CD4-positive, alpha-beta memory T cell (primary cell): Measurements from ENCODE around the gene HAUS2. TPM values are rescaled to one million over a fixed set of nuclear protein-coding genes. Genes with fewer than 3 reads are reported as not detected.

Experiments used
- CTCF ChIA-PET: fragments of 350-600 bp; sonication (Branson Sonifier 250); formaldehyde crosslinking; loops from one replicate; lab custom pipeline; 2021; ENCODE audit warnings: inconsistent platforms; ENCODE audit not compliant: partially characterized antibody; lab: Charles Lee
- POLR2A ChIA-PET: fragments of 350-600 bp; sonication (Branson Sonifier 250); formaldehyde crosslinking; loops from one replicate; lab custom pipeline; 2021; ENCODE audit not compliant: partially characterized antibody; lab: Charles Lee
- DNase-seq, 5 donors: peaks; one replicate each; pipeline versions ENCODE4 v3.0.0 to v3.0.0-alpha.2; 2020 to 2022; ENCODE audit warnings: mixed read lengths in 1 of 5
- H3K27ac ChIP-seq: one replicate; pipeline ENCODE4 v1.7.0; 2013; ENCODE audit warnings: low read depth, low read length
- H3K27me3 ChIP-seq: 2 replicates; pipeline ENCODE4 v1.7.0; 2013; ENCODE audit warnings: mild to moderate bottlenecking, low read length, moderate library complexity; ENCODE audit not compliant: insufficient read depth
- H3K36me3 ChIP-seq: 2 replicates; pipeline ENCODE4 v1.7.0; 2013; ENCODE audit warnings: mild to moderate bottlenecking, low read length, moderate library complexity; ENCODE audit not compliant: insufficient read depth
- H3K4me1 ChIP-seq: 2 replicates; pipeline ENCODE4 v1.7.0; 2013; ENCODE audit warnings: mild to moderate bottlenecking, low read length, moderate library complexity; ENCODE audit not compliant: insufficient read depth
- H3K4me3 ChIP-seq, 2 donors: one replicate each; pipeline ENCODE4 v1.7.0; 2013; ENCODE audit warnings: low read length in 2 of 2, mild to moderate bottlenecking in 1 of 2
- H3K9me3 ChIP-seq, 2 donors: one replicate each; pipeline ENCODE4 v1.7.0; 2013; ENCODE audit warnings: low read length in 2 of 2, control low read depth in 1 of 2; ENCODE audit not compliant: control insufficient read depth in 1 of 2
- H3K27ac Mint-ChIP-seq, 7 donors: one replicate each; pipeline ENCODE4 v1.8.0; 2020 to 2021; ENCODE audit warnings: mixed read lengths in 7 of 7, mild to moderate bottlenecking in 6 of 7, inconsistent platforms in 3 of 7, moderate library complexity in 3 of 7
- H3K27me3 Mint-ChIP-seq, 2 donors: one replicate each; pipeline ENCODE4 v1.8.0; 2020 to 2021; ENCODE audit warnings: mixed read lengths in 2 of 2
- H3K36me3 Mint-ChIP-seq, 2 donors: one replicate each; pipeline ENCODE4 v1.8.0; 2020 to 2021; ENCODE audit warnings: mixed read lengths in 2 of 2, inconsistent platforms in 1 of 2, mild to moderate bottlenecking in 1 of 2
- H3K4me1 Mint-ChIP-seq, 4 donors: one replicate each; pipeline ENCODE4 v1.8.0; 2020 to 2021; ENCODE audit warnings: mixed read lengths in 4 of 4, mild to moderate bottlenecking in 1 of 4
- H3K4me3 Mint-ChIP-seq, 8 donors: one replicate each; pipeline ENCODE4 v1.8.0; 2020 to 2021; ENCODE audit warnings: mixed read lengths in 8 of 8, mild to moderate bottlenecking in 7 of 8, moderate library complexity in 6 of 8, inconsistent platforms in 3 of 8
- H3K9me3 Mint-ChIP-seq, 8 donors: one replicate each; pipeline ENCODE4 v1.8.0; 2020 to 2021; ENCODE audit warnings: mixed read lengths in 8 of 8, mild to moderate bottlenecking in 5 of 8, inconsistent platforms in 3 of 8, moderate library complexity in 1 of 8
- intact Hi-C: fragments of 100-400 bp; cut with micrococcal nuclease; formaldehyde crosslinking; loops from one replicate; pipeline ENCODE4 v1.15.1; 2023
- polyA plus RNA-seq, 2 donors: library from polyadenylated mRNA; unstranded; fragments of 300-500 nt; fragmentation: Illumina TruSeq; gene quantifications; one replicate each; pipeline ENCODE4 v1.2.3, GENCODE V29; 2021
- total RNA-seq, 2 experiments: library from RNA; stranded (reverse); gene quantifications; one replicate each; pipeline ENCODE4 v1.2.3, GENCODE V29; 2021

The HAUS2 gene
- total and polyA plus RNA-seq, 4 experiments from 2014 or later = 16.4 to 28.2 (median 23.2) TPM

DNA sequence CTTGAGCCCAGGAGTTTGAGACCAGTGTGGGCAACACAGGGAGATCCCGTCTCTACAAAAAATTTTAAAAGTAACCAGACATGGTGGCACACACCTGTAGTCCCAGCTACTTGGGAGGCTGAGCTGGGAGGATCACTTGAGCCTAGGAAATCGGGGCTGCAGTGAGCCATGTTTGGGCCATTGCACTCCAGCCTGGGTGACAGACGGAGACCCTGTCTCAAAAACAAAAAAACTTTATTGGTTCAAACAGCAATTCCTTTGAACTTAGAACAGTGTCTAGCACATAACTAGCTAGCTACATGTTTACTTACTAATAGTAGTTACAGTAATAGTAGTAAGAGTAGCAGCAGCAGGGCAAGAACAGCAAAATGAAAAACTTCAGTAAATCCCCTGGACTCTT is 10.1 kb downstream of the HAUS2 start:
- Mint-ChIP-seq H3K36me3 (peaks cover 8 to 46% of the 10 kb centered on the region in 2 donors), H3K27me3 (no peaks in the 10 kb centered on the region), H3K9me3 (no peaks in the 10 kb centered on the region), H3K4me3 (no peak overlapping the region), H3K4me1 (peaks cover 6 to 16% (median 7%) of the 10 kb centered on the region in 4 donors), H3K27ac (no peak overlapping the region)
- H3K36me3 ChIP-seq = peaks cover 34% of the 10 kb centered on the region
- no peaks in the 10 kb centered on the region for H3K27me3 ChIP-seq
- POLR2A ChIA-PET = no interaction called here
- no peak for DNase-seq
- no peak overlapping the region for H3K27ac ChIP-seq
- intact Hi-C loops = no loop called here
- H3K4me1 ChIP-seq = no peaks in the 10 kb centered on the region
- CTCF ChIA-PET = interaction anchor here (0.7 kb wide), 1 partner anchor 22 kb away, joined by 3 read pairs; no protein-coding TSS in a partner anchor
- no peaks in the 10 kb centered on the region for H3K9me3 ChIP-seq
- H3K4me3 ChIP-seq = no peak overlapping the region

DNA sequence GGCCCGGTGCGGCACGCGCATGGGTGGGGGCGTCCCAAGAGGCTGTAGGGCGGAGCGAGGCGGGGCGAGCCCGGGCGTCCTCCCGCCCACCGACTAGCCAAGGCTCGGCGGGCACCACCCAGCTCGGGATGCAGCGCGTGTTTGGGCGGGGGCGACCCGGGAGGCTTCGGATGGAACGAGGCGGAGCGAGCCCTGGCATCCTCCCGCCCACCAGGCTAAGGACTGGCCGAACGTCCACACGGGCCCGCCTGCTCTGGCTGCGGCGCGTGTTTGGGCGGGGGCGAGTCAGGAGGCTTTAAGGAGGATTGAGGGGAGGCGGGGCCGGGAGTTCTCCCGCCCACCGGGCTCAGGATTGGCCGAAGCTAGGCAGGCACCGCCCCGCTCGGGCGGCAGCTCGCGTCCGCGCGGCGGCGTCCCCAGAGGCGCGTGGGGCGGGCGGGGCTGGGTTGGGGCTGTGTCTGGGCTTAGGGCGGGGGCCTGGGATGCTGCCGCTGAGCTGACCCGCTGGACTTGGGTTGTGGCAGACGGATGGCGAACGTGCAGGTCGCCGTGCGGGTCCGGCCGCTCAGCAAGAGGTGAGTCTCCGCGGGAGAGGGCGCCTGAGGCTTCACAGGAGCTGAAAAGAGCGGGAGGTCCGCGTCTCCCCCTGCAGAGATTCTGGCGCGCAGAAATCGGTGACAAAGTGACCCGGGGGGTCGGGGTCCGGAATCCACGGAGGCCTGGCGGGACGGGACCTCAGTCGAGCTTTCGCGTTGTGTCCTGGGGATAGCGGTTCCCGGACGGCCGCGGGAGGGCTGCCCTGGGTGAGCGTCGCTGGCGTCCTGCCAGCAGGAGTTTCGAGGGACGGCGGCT is 26.8 kb downstream of the HAUS2 start, which contains the start of gene STARD9:
STARD9 (plus strand) TSS at position 419 of the 852 bp plus-strand sequence; CDS start at position 529, 110 bp downstream.
- intact Hi-C loops = loop anchor here (1.0 to 5.0 kb wide), 4 partner anchors 27 to 345 kb away; partner anchors contain the start of genes CDAN1, HAUS2, LRRC57 and SNAP23
- Histone ChIP-seq H3K36me3 (no peaks in the 10 kb centered on the region), H3K4me1 (peaks cover 16% of the 10 kb centered on the region), H3K27ac (peak within 1 kb of the TSS; percentile 44), H3K27me3 (no peaks in the 10 kb centered on the region), H3K4me3 (peak within 1 kb of the TSS; percentile 78 to 89), H3K9me3 (no peaks in the 10 kb centered on the region)
- H3K27me3 Mint-ChIP-seq = peaks cover 6 to 12% of the 10 kb centered on the region in 2 donors
- no peaks in the 10 kb centered on the region for H3K36me3 Mint-ChIP-seq
- ChIA-PET CTCF (no interaction called here), POLR2A (interaction anchor here (0.9 to 5.6 kb wide), 10 partner anchors 9 to 935 kb away, joined by 3 to 60 read pairs (median 4); partner anchors contain the start of genes HAUS2, LRRC57, SNAP23 and ZNF106)
- H3K27ac Mint-ChIP-seq = peak within 1 kb of the TSS; percentile 78 to 94 (median 86)
- DNase-seq = peak; percentile 93 to 95 (median 93)
- peaks cover 11 to 34% (median 17%) of the 10 kb centered on the region in 4 donors for H3K4me1 Mint-ChIP-seq
- H3K4me3 Mint-ChIP-seq = peak within 1 kb of the TSS; percentile 89 to 96 (median 92)
- H3K9me3 Mint-ChIP-seq = no peaks in the 10 kb centered on the region

DNA sequence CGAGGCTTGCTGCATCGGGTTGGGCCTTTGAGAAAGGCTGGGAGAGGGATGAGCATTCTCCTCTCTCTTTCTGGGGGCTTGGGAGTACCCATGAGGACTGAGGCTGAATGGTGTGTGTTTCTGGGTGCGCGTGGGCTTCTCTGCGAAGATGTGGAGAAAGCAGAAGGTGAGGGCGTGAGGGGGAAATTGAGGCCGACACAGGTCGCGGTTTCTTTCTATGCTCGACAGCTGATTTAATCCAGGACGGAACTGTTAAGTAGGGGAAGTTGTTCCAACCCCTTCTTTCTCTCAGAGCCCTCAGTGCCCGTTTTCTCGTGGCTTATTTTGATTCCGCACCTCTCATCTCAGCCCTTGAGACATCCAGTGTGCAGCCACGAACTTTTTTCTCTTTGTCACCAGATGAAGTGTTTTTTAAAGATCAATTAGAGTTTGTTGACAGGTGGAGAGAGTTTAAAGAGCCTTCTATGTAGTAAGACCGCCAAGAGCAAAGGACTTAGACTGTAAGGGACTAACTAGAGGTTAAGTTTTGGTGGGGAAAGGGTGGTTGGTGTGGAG is 27.5 kb downstream of the HAUS2 start:
- CTCF ChIA-PET = no interaction called here
- H3K4me1 Mint-ChIP-seq = peaks cover 15 to 39% (median 23%) of the 10 kb centered on the region in 4 donors
- intact Hi-C loops = loop anchor here (5.0 kb wide), 1 partner anchor 161 kb away; the partner anchor contains the start of gene CDAN1
- H3K9me3 Mint-ChIP-seq = no peaks in the 10 kb centered on the region
- peak overlapping the region; percentile 66 to 94 (median 80) for H3K27ac Mint-ChIP-seq
- Histone ChIP-seq H3K36me3 (no peaks in the 10 kb centered on the region), H3K4me3 (peak overlapping the region; percentile 78 to 89), H3K27ac (peak overlapping the region; percentile 44), H3K4me1 (peaks cover 21% of the 10 kb centered on the region), H3K27me3 (no peaks in the 10 kb centered on the region), H3K9me3 (no peaks in the 10 kb centered on the region)
- no peak for DNase-seq
- H3K36me3 Mint-ChIP-seq = no peaks in the 10 kb centered on the region
- H3K27me3 Mint-ChIP-seq = peaks cover 6 to 12% of the 10 kb centered on the region in 2 donors
- POLR2A ChIA-PET = interaction anchor here (0.9 to 5.6 kb wide), 10 partner anchors 9 to 934 kb away, joined by 3 to 60 read pairs (median 4); partner anchors contain the start of genes HAUS2, LRRC57, SNAP23 and ZNF106
- peak overlapping the region; percentile 89 to 96 (median 92) for H3K4me3 Mint-ChIP-seq

DNA sequence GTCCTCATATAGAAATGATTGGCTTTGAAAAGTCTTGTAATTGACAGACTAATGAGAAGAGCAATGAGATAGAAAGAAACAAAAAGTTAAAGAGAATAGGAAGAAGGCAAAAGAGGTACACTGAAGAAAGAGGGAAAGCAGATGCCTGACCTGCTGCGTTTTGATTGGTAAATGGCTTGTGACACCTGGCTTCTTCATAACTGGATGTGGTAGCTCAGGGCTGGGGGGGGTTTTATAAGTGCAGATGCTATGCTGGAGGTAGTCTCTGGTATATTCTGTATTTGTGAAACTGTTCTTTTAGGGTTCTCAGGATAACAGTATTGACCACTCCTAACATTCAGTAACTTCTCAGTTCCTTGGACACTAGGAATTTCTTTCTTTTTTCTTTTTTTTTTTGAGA is 28.1 kb downstream of the HAUS2 start:
- no peaks in the 10 kb centered on the region for H3K9me3 Mint-ChIP-seq
- no peaks in the 10 kb centered on the region for H3K36me3 Mint-ChIP-seq
- POLR2A ChIA-PET = interaction anchor here (1.7 to 5.6 kb wide), 2 partner anchors 28 to 86 kb away, joined by 7 to 60 read pairs; partner anchors contain the start of genes HAUS2, LRRC57 and ZNF106
- peaks cover 24% of the 10 kb centered on the region for H3K4me1 ChIP-seq
- CTCF ChIA-PET = no interaction called here
- peak overlapping the region; percentile 89 to 96 (median 92) for H3K4me3 Mint-ChIP-seq
- H3K27me3 Mint-ChIP-seq = peaks cover 6 to 12% of the 10 kb centered on the region in 2 donors
- no peak overlapping the region for H3K27ac ChIP-seq
- no peaks in the 10 kb centered on the region for H3K36me3 ChIP-seq
- no peaks in the 10 kb centered on the region for H3K9me3 ChIP-seq
- H3K4me1 Mint-ChIP-seq = peaks cover 18 to 46% (median 27%) of the 10 kb centered on the region in 4 donors
- no peak for DNase-seq
- no peak overlapping the region for H3K4me3 ChIP-seq
- H3K27ac Mint-ChIP-seq = peak overlapping the region in 1 of 7 donors; percentile 78
- intact Hi-C loops = loop anchor here (5.0 kb wide), 1 partner anchor 161 kb away; the partner anchor contains the start of gene CDAN1
- no peaks in the 10 kb centered on the region for H3K27me3 ChIP-seq

DNA sequence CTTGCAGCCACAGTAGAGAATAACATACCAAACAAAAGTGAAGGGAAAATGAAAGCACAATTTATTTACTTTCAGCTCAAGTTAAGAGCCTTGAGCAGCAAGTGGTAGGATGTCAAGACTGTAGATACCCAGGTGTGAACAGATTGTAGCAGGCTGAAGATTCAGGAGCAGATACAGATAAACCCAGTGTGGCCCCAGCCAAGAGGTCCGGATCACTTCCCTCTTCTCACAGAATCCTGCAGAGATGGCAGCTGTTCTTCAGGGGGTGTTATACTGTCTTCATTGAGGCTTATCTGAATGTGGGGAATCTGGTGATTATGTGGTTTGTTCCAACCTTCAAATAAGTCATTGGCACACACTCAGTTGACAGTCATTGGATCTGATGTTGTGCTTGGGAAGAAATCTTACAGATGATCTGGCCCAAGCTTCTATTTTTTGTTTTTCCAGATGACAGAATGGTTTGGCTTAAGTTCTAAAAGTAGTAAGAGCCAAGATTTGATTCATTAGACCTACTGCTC is 28.9 kb downstream of the HAUS2 start:
- Mint-ChIP-seq H3K9me3 (no peaks in the 10 kb centered on the region), H3K4me3 (peak overlapping the region in 3 of 8 donors; percentile 7 to 36 (median 22)), H3K27me3 (peaks cover 6 to 12% of the 10 kb centered on the region in 2 donors), H3K4me1 (peaks cover 20 to 54% (median 30%) of the 10 kb centered on the region in 4 donors), H3K27ac (no peak overlapping the region), H3K36me3 (no peaks in the 10 kb centered on the region)
- POLR2A ChIA-PET = interaction anchor here (1.7 to 5.6 kb wide), 2 partner anchors 29 to 87 kb away, joined by 7 to 60 read pairs; partner anchors contain the start of genes HAUS2, LRRC57 and ZNF106
- CTCF ChIA-PET = no interaction called here
- Histone ChIP-seq H3K27ac (no peak overlapping the region), H3K27me3 (no peaks in the 10 kb centered on the region), H3K9me3 (no peaks in the 10 kb centered on the region), H3K4me3 (no peak overlapping the region), H3K36me3 (no peaks in the 10 kb centered on the region), H3K4me1 (peaks cover 30% of the 10 kb centered on the region)
- no peak for DNase-seq
- intact Hi-C loops = loop anchor here (5.0 kb wide), 1 partner anchor 160 kb away; the partner anchor contains the start of gene CDAN1

DNA sequence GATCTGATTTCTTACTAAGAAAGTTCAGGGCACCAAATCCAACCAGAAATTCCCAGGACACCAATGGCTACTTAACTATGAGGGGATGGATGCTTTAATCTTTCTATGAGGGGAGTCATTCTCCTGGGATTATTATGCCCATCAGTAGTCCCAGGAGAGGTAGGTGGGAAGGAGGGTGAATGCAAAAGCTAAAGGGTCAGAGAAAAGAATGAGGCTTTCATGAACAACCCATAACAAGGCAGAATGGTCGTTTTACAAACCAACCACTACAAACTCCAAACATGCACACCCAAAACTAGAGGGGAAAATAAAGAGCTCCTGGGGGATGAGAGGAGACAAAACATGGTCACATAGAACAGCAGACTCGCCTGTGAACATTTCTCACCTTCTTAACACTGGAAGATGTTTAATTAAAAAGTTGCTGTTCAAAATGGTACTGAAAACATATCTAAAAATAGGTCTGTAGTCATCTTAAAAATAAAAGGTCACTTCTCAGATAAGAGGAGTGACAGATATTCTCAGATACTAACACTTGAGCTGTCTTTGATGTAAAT is 30.4 kb downstream of the HAUS2 start:
- Mint-ChIP-seq H3K27me3 (peaks cover 6 to 12% of the 10 kb centered on the region in 2 donors), H3K4me1 (peaks cover 20 to 56% (median 30%) of the 10 kb centered on the region in 4 donors), H3K4me3 (peak overlapping the region in 3 of 8 donors; percentile 5 to 50 (median 12)), H3K9me3 (no peaks in the 10 kb centered on the region), H3K27ac (peak overlapping the region in 2 of 7 donors; percentile 19 to 57), H3K36me3 (no peaks in the 10 kb centered on the region)
- DNase-seq = no peak
- intact Hi-C loops = loop anchor here (5.0 kb wide), 1 partner anchor 158 kb away; the partner anchor contains the start of gene CDAN1
- POLR2A ChIA-PET = interaction anchor here (0.9 kb wide), 1 partner anchor 9 kb away, joined by 3 read pairs; no protein-coding TSS in a partner anchor
- Histone ChIP-seq H3K4me1 (peaks cover 30% of the 10 kb centered on the region), H3K4me3 (no peak overlapping the region), H3K27me3 (no peaks in the 10 kb centered on the region), H3K9me3 (no peaks in the 10 kb centered on the region), H3K27ac (no peak overlapping the region), H3K36me3 (no peaks in the 10 kb centered on the region)
- CTCF ChIA-PET = no interaction called here
